K562 treated with DMSO at 1 percent for 4 hours (cell line): ENCODE measurements around the gene RBMXL3. TPM values are rescaled to one million over a fixed set of nuclear protein-coding genes. Genes with fewer than 3 reads are reported as not detected.

Experiments
- total RNA-seq: library from RNA; unstranded; fragments of 300-600 nt; gene quantifications from 2 replicates; pipeline ENCODE4 v1.2.3, GENCODE V29; 2022; ENCODE audit not compliant: insufficient read depth

Gene RBMXL3
- 0.92 and 1.0 TPM in 2 replicates for total RNA-seq

GRCh38 chrX:115189110-115189509 lies at the start of gene RBMXL3:
TSS of gene RBMXL3 (plus strand) at chrX:115189410. CDS start at chrX:115189442, 32 bp downstream.

DNA sequence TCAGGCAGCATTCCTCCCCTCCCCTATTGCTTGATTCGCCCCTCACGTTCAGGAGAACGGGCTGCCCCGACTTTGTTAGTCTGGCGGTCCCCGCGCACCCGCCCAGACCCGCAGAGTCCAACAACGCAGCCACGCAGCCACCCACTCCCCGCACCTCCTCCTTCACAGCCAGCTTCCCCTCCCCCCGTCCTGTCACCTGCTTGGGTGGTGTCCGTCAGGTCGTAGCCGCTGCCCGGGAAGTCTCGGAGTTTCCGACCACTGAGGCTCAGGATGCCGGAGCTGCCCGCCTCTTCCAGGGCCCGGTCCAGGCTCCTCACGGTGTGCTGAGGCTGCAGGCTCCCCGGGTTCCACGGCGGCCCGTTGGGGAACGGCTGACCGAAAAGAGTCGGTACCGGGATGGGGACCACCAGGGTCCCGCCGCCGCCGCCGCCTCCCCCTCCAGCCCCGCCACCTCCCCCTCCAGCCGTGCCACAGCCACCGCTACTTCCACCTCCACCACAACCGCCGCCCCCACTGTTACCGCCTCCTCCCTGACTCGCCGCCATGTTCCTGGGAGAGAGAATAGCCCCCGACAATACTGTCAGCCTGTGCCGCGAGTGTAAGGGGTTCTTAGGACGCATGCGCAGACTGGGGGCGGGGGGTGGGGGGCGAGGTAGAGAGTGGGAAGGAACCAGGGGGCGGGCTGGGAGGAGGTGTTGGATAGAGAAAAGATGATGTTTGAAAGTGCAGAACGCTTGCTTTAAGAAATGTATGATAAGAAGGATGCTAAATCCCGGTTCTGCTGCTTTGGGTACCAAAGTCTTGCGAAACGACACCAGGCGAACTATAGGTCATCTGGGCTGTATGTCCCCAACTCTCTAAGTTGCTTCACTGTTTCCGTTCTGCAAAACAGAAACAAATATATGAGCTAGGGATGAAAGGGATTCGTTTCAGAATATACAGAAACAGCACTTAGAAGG lies 44.6 kb downstream of the RBMXL3 start, which contains the start of gene LRCH2:
LRCH2 (minus strand) TSS at position 600 of the 959 bp plus-strand sequence; CDS start at position 545, 55 bp downstream.

Other genes with a start within 250 kb of the RBMXL3 start
- 1.1 TPM in 1 of 2 replicates, not detected in the other for gene IL13RA2, start 171.8 kb upstream of the RBMXL3 start, total RNA-seq
- gene LRCH2, start 44.7 kb downstream of the RBMXL3 start, total RNA-seq, result 3.9 and 5.5 TPM in 2 replicates
- gene LUZP4, start 100.3 kb downstream of the RBMXL3 start, total RNA-seq, result 0.39 TPM in 1 of 2 replicates, not detected in the other